Glutamatergic neuron (in vitro differentiated cells): ENCODE results near the gene TBX10. TPM values are rescaled to one million over a fixed set of nuclear protein-coding genes. Genes with fewer than 3 reads are reported as not detected.

Source experiments
- DNase-seq: peaks from one replicate; pipeline ENCODE4 v3.0.0; 2022
- H3K27ac Mint-ChIP-seq: one replicate; pipeline ENCODE4 v1.8.0; 2020; ENCODE audit warnings: mild to moderate bottlenecking, mixed read lengths, inconsistent platforms; ENCODE audit not compliant: unreplicated experiment
- H3K27me3 Mint-ChIP-seq: one replicate; pipeline ENCODE4 v1.8.0; 2020; ENCODE audit warnings: mild to moderate bottlenecking, moderate library complexity, mixed read lengths, inconsistent platforms; ENCODE audit not compliant: unreplicated experiment
- H3K36me3 Mint-ChIP-seq: one replicate; pipeline ENCODE4 v1.8.0; 2020; ENCODE audit warnings: mild to moderate bottlenecking, mixed read lengths, inconsistent platforms; ENCODE audit not compliant: unreplicated experiment
- H3K4me1 Mint-ChIP-seq: one replicate; pipeline ENCODE4 v1.8.0; 2020; ENCODE audit warnings: mild to moderate bottlenecking, low read depth, mixed read lengths, inconsistent platforms; ENCODE audit not compliant: unreplicated experiment
- H3K4me3 Mint-ChIP-seq: one replicate; pipeline ENCODE4 v1.8.0; 2020; ENCODE audit warnings: mild to moderate bottlenecking, mixed read lengths, inconsistent platforms; ENCODE audit not compliant: unreplicated experiment
- H3K9me3 Mint-ChIP-seq: one replicate; pipeline ENCODE4 v1.8.0; 2020; ENCODE audit warnings: mild to moderate bottlenecking, moderate library complexity, mixed read lengths, inconsistent platforms; ENCODE audit not compliant: unreplicated experiment
- CTCF ChIP-seq: fragments of 200-600 bp; sonication (generic); IDR thresholded peaks from one replicate; pipeline ENCODE4 v1.5.0; 2021; ENCODE audit not compliant: partially characterized antibody, unreplicated experiment
- total RNA-seq: library from RNA; stranded (reverse); fragmentation: NEBNext Ultra II Directional; extraction: Animal tissue kit (Norgen Biotek cat#: 25700); gene quantifications from one replicate; pipeline ENCODE4 v1.2.1, GENCODE V29; 2021; ENCODE audit not compliant: unreplicated experiment

Gene TBX10
- total RNA-seq, 1 donor from 2014 or later, result not detected

GRCh38 chr11:67651976-67652781 is 12.6 kb upstream of the TBX10 start:
- DNase-seq, result no peak
- Mint-ChIP-seq H3K27ac (no peak overlapping the region), H3K9me3 (no peaks in the 10 kb centered on the region), H3K27me3 (peaks cover 6% of the 10 kb centered on the region), H3K4me1 (peaks cover under 1% of the 10 kb centered on the region), H3K4me3 (no peak overlapping the region), H3K36me3 (no peaks in the 10 kb centered on the region)
- no peak for TF ChIP-seq CTCF

GRCh38 chr11:67649634-67650510 is 10.3 kb upstream of the TBX10 start:
- H3K27ac Mint-ChIP-seq, result no peak overlapping the region
- no peaks in the 10 kb centered on the region for H3K9me3 Mint-ChIP-seq

GRCh38 chr11:67648796-67649613 is 9.4 kb upstream of the TBX10 start:
- Mint-ChIP-seq H3K27me3 (peaks cover 8% of the 10 kb centered on the region), H3K27ac (no peak overlapping the region)

More at GRCh38 chr11:67649634-67650510, 10.3 kb upstream of the TBX10 start:
- Mint-ChIP-seq H3K27me3 (peaks cover 8% of the 10 kb centered on the region), H3K36me3 (no peaks in the 10 kb centered on the region), H3K4me1 (peaks cover 3% of the 10 kb centered on the region), H3K4me3 (no peak overlapping the region)
- no peak for TF ChIP-seq CTCF
- DNase-seq, result no peak

GRCh38 chr11:67648140-67648795 is 8.7 kb upstream of the TBX10 start:
- Mint-ChIP-seq H3K4me3 (no peak overlapping the region), H3K27me3 (peaks cover 8% of the 10 kb centered on the region), H3K9me3 (peaks cover under 1% of the 10 kb centered on the region), H3K27ac (no peak overlapping the region), H3K36me3 (no peaks in the 10 kb centered on the region), H3K4me1 (peaks cover 3% of the 10 kb centered on the region)
- peak; percentile 12 for TF ChIP-seq CTCF
- no peak for DNase-seq

More at GRCh38 chr11:67648796-67649613, 9.4 kb upstream of the TBX10 start:
- Mint-ChIP-seq H3K4me3 (no peak overlapping the region), H3K9me3 (no peaks in the 10 kb centered on the region), H3K4me1 (peaks cover 3% of the 10 kb centered on the region), H3K36me3 (no peaks in the 10 kb centered on the region)
- no peak for TF ChIP-seq CTCF
- DNase-seq, result no peak
